HG03460 (cell line): Measurements from ENCODE around the gene SLC30A9.

Experiments used
- ATAC-seq: cut with Tn5 transposase; IDR thresholded peaks from one replicate; pipeline ENCODE4 v1.9.1; 2021; ENCODE audit not compliant: unreplicated experiment

SLC30A9 gene

DNA sequence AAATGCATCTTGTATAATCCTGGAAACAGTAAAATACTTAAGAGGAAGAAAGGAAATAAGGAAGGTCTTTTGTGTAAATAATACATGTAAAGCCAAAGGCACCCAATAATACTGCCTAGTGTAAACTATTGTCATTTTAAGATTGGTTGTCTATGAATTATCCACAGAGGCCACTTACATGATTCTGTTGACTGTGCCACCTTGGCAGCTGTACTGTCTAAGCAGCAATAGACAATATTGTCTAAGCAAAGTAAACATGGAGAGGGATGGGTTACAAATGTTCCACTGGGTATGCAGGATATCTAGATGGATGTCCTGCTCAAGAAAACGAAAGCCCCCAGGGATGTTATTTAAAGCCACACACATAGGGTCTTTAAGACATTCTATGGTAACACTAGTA is 142.7 kb downstream of the SLC30A9 start:
- no peak for ATAC-seq

GRCh38 chr4:42136371-42136770 is 146.0 kb downstream of the SLC30A9 start:
- ATAC-seq = no peak
